C4-2B (cell line): ENCODE results near the gene GLYR1.

ENCODE experiments used
- H3K27ac ChIP-seq: fragments of 450-650 bp; 2 replicates; pipeline ENCODE4 v1.5.1; 2017
- ZFX ChIP-seq: fragments of 450-650 bp; IDR thresholded peaks from 2 replicates; pipeline ENCODE4 v1.6.1; 2017
- TF ChIP-seq, protein P1 (sequence below): fragments of 450-650 bp; conservative IDR thresholded peaks from 2 replicates; pipeline ENCODE4 v1.5.1; 2017; ENCODE audit warnings: mild to moderate bottlenecking

GLYR1 gene

DNA sequence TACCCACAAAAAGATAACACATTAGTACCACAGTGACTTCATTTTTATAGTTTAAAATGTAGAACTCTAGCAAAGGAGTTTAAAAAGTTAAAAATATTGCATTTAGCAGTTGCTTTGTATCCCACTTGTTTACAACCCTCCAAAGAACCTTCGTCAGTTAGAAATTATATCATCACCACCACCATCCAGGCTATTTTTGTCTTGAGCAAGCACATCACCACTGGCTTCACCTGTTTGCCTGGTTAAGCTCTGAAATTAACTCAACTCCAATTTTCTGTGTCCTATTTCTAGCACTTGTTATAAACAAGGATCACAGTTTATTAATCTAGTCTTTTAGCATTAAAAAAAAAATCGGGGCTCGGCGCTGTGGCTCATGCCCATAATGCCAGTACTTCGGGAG, 6.1 kb downstream of the GLYR1 start:
- no peak overlapping the region for H3K27ac ChIP-seq
- no peak for TF ChIP-seq ZFX
- TF ChIP-seq, protein P1, sequence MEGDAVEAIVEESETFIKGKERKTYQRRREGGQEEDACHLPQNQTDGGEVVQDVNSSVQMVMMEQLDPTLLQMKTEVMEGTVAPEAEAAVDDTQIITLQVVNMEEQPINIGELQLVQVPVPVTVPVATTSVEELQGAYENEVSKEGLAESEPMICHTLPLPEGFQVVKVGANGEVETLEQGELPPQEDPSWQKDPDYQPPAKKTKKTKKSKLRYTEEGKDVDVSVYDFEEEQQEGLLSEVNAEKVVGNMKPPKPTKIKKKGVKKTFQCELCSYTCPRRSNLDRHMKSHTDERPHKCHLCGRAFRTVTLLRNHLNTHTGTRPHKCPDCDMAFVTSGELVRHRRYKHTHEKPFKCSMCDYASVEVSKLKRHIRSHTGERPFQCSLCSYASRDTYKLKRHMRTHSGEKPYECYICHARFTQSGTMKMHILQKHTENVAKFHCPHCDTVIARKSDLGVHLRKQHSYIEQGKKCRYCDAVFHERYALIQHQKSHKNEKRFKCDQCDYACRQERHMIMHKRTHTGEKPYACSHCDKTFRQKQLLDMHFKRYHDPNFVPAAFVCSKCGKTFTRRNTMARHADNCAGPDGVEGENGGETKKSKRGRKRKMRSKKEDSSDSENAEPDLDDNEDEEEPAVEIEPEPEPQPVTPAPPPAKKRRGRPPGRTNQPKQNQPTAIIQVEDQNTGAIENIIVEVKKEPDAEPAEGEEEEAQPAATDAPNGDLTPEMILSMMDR, result no peak

DNA sequence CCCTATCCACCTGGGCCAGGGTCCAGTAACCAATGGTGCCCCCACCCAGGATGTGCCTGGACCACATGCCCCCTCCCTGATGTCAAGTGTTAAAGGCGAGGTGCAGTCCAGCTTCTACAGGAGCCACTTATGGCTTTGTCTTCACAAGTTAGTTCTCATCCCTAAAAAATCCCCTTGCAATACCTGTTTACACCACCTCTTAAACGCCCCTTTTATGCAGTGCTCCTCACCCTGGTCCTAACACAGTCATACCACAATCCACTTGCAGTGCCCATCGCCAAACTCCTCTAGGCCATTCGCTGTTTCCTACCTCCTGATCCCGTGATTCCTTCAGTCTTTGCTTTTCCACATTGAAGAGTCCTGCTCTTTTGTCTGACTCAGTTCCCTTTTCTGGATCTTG, 7.1 kb downstream of the GLYR1 start:
- TF ChIP-seq, protein P1, result no peak; the same call in 1 of the 2 replicates
- TF ChIP-seq ZFX, result no peak

DNA sequence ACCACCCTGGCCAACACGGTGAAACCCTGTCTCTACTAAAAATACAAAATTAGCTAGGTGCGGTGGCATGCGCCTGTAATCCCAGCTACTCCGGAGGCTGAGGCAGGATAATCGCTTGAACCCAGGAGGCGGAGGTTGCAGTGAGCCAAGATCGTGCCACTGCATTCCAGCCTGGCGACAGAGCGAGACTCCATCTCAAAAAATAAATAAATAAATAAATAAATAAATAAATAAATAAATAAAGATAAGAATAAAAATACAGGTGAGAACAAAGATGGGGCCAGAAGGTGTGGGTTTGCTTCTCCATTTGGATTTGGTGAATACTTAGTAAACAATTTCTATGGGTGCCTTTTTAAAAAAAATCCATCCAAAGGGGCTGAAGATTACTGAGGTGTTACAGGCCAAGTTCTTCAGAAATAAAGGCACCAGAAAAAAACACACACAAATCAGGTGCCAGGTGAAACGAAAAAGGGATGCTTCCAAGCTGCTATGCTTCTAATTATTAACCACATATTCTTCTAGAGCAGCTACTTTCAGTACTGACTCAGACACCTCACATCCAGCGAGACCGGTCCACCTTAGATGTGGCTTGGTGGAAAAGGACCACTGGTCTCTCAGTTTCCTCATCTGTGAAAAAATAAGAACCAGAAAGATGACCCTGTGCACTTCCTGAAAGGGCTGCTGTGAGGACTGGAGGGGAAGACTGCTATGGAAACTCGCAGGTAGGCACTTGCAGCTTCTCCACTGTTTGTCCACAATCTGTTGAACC, 9.2 kb downstream of the GLYR1 start:
- H3K27ac ChIP-seq, result no peak overlapping the region
- TF ChIP-seq, protein P1, result no peak
- TF ChIP-seq ZFX, result no peak

More for the DNA sequence above, 7.1 kb downstream of the GLYR1 start:
- H3K27ac ChIP-seq, result no peak overlapping the region

DNA sequence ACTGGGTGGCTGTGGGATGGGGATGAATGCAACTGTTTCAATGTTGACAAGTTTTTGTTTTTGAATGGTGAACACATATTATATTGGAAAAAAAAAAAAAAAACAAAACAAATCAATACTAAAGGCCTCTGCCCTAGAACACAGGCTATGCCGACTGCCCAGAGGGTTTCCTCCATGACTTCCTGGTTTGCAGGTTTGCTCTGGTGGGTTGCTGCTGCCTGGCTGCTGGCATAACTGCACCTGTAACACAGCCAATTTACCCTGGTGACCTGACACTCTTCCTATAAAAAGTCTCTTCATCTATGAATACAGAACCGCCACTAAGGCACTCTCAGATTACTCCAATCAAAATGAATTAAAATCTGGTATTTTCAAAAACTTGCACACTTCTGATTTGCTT, 10.4 kb downstream of the GLYR1 start:
- H3K27ac ChIP-seq, result no peak overlapping the region
- TF ChIP-seq, protein P1, result no peak
- TF ChIP-seq ZFX, result no peak

DNA sequence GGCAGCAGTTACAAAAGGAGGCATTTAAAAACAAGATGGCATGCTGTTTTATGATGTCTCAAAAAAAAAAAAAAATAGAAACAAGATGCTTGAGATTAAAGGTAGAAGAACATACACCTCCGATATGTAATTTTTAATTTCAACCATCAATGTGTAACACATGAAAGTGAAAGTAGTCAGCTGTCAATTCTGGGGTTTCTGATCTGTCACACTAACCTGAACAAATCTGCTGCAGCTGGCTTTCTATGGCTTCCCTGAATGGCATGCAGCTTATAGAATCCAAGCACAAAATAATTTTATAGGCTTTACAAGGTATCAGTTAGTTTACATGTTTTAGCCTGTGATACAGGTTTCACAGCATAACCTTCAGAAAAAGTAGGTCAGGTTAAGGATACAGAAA, 13.5 kb downstream of the GLYR1 start:
- H3K27ac ChIP-seq, result no peak overlapping the region

DNA sequence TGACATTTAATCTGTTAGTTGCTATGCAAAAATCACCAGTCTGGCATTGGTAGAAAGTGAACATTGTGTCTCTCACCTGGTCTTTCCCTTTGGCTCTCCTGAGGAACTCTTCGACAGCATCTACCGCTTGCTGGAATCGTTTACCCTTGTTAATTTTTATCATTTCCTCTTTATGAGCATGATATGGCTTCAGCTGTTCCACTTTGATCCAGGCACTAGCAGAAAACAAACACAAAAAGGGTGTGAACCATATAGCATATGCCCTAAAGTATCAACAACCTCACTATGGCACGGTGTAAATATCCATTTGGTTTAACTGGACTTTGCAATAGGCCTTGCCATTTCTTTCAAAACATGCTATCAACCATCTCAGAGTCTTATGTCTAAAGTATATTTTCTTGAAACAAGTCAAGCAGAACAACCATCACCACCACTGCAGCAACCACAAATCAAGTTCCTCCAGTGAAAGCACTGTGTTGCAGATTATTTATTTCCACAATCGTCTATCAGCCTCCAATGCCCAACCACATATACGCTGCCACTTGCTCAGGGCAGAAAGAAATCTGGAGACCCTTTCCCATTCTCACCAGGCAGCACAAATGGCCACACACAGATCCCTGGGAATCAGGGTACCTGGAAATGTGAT, 14.3 kb downstream of the GLYR1 start:
- H3K27ac ChIP-seq, result no peak overlapping the region
- TF ChIP-seq ZFX, result no peak
- TF ChIP-seq, protein P1, result no peak

More for the DNA sequence above, 13.5 kb downstream of the GLYR1 start:
- no peak for TF ChIP-seq ZFX
- TF ChIP-seq, protein P1, result no peak

DNA sequence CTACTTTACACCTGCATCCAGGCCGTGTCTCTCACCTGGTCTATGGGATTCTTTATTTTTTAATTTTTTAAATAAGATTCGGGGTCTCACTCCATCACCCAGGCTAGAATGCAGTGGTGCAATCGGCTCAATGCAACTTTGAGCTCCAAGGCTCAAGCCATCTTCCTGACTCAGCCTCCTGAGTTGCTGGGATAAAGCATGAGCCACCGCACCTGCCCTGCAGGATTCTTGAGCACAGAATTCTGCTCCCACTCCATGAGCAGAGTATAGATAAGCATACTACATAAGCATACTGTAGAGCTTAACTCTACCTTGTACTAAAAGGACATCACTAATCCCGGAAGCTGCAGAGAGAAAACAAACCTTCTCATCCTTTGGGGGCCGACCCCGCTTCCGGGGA, 15.5 kb downstream of the GLYR1 start:
- H3K27ac ChIP-seq, result no peak overlapping the region
- TF ChIP-seq, protein P1, result no peak
- TF ChIP-seq ZFX, result no peak
